Upper lobe of left lung (tissue), 6 donors: ENCODE measurements around the gene SPINK4. TPM values are rescaled to one million over a fixed set of nuclear protein-coding genes. Genes with fewer than 3 reads are reported as not detected.

ENCODE experiments used
- ATAC-seq, 2 donors: fragments of 200-7000 bp; cut with Tn5 transposase; one replicate each; pipeline ENCODE4 v1.9.1; 2022; ENCODE audit warnings: mild to moderate bottlenecking in 2 of 2, moderate library complexity in 2 of 2; ENCODE audit not compliant: low FRiP score in 2 of 2
- DNase-seq, 2 donors: peaks; one replicate each; pipeline ENCODE4 v3.0.0-alpha.2; 2019 to 2020
- H3K27ac ChIP-seq, 4 donors: fragments of 200-600 bp; sonication (generic); one replicate each; pipeline ENCODE4 v1.5.1; 2016 to 2019
- H3K27me3 ChIP-seq, 4 donors: fragments of 200-600 bp; sonication (generic); one replicate each; pipeline ENCODE4 v1.5.1; 2017 to 2019
- H3K36me3 ChIP-seq, 4 donors: fragments of 200-600 bp; sonication (generic); one replicate each; pipeline ENCODE4 v1.5.1; 2016 to 2019
- H3K4me1 ChIP-seq, 4 donors: fragments of 200-600 bp; sonication (generic); one replicate each; pipeline ENCODE4 v1.5.1; 2018 to 2019
- H3K4me3 ChIP-seq, 4 donors: fragments of 200-600 bp; sonication (generic); one replicate each; pipeline ENCODE4 v1.5.1; 2017 to 2019; ENCODE audit warnings: mild to moderate bottlenecking in 2 of 4, moderate library complexity in 1 of 4
- H3K9me3 ChIP-seq, 4 donors: fragments of 200-600 bp; sonication (generic); one replicate each; pipeline ENCODE4 v1.5.1; 2018 to 2019
- EP300 ChIP-seq, 4 donors: sonication (generic); formaldehyde crosslinking; IDR thresholded peaks; one replicate each; pipeline ENCODE4 v1.5.1; 2017; ENCODE audit warnings: antibody characterized with exemption in 4 of 4, control low read depth in 2 of 4
- POLR2A ChIP-seq, 4 donors: fragments of 450-650 bp; IDR thresholded peaks; one replicate each; pipeline ENCODE4 v1.5.1; 2016 to 2017; ENCODE audit warnings: antibody characterized with exemption in 4 of 4, mild to moderate bottlenecking in 2 of 4
- POLR2AphosphoS5 ChIP-seq, 2 donors: sonication (generic); formaldehyde crosslinking; IDR thresholded peaks; one replicate each; pipeline ENCODE4 v1.5.1; 2017; ENCODE audit warnings: antibody characterized with exemption in 2 of 2
- WGBS, 2 donors: methylation state at CpG; one replicate each; pipeline ENCODE4 v1.1.5; 2017 to 2018; 5-methylcytosine and 5-hydroxymethylcytosine counted together
- total RNA-seq, 6 donors: library from RNA; depleted of rRNA in 4 of 6; stranded (reverse); fragments of >200 nt in 4 of 6; gene quantifications; one replicate each; pipeline versions ENCODE4 v1.1.0 to v1.2.1, GENCODE V29; 2016 to 2021
- TF ChIP-seq, protein P1 (sequence below), 6 experiments: fragments of 450-650 bp in 4 of 6; fragments of 200-600 bp in 2 of 6; sonication (generic) in 2 of 6; IDR thresholded peaks; one replicate each; pipeline ENCODE4 v1.5.1; 2016 to 2019; ENCODE audit warnings: antibody characterized with exemption in 6 of 6
- donor health status: DM: no; HTN: no; CAD: no; lungs with moderate emphysema.
- donor health status: DM: no; HTN: yes; CAD: no; lungs with severe emphysema.

Gene SPINK4
- total RNA-seq, 6 donors from 2014 or later = not detected

DNA sequence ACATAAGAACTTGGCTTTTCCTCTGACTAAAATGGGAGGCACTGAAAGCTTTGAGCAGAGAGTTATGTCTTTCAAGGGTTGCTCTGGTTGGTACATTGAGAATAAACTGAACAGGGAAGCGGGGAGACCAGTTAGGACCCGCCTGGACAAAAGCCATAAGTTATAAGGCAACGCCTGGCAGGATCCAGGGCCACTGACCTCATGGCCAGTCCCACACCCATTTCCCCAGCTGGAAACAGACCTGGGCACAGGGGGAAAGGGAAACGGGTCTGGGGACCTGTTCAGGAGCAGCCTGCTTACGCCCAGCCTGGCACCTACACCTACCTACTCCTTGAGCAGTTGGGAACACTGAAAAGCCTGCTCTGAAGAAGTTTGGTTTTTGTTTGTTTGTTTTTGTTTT, 1.3 kb downstream of the SPINK4 start:
- ATAC-seq (no peak), DNase-seq (no peak)
- no peaks in the 10 kb centered on the region for H3K27me3 ChIP-seq
- H3K27ac ChIP-seq = no peak overlapping the region
- no peaks in the 10 kb centered on the region for H3K4me1 ChIP-seq
- WGBS, 2 donors = 75 to 77% methylated on average over 5 of the region's 5 CpGs
- H3K4me3 ChIP-seq = no peak overlapping the region
- no peaks in the 10 kb centered on the region for H3K36me3 ChIP-seq
- no peaks in the 10 kb centered on the region for H3K9me3 ChIP-seq
- TF ChIP-seq, protein P1, sequence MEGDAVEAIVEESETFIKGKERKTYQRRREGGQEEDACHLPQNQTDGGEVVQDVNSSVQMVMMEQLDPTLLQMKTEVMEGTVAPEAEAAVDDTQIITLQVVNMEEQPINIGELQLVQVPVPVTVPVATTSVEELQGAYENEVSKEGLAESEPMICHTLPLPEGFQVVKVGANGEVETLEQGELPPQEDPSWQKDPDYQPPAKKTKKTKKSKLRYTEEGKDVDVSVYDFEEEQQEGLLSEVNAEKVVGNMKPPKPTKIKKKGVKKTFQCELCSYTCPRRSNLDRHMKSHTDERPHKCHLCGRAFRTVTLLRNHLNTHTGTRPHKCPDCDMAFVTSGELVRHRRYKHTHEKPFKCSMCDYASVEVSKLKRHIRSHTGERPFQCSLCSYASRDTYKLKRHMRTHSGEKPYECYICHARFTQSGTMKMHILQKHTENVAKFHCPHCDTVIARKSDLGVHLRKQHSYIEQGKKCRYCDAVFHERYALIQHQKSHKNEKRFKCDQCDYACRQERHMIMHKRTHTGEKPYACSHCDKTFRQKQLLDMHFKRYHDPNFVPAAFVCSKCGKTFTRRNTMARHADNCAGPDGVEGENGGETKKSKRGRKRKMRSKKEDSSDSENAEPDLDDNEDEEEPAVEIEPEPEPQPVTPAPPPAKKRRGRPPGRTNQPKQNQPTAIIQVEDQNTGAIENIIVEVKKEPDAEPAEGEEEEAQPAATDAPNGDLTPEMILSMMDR (IDR thresholded peaks at IDR 0.05) = no peak
- TF ChIP-seq POLR2A (IDR thresholded peaks at IDR 0.05) (no peak), POLR2AphosphoS5 (IDR thresholded peaks at IDR 0.05) (no peak), EP300 (IDR thresholded peaks at IDR 0.05) (no peak)

DNA sequence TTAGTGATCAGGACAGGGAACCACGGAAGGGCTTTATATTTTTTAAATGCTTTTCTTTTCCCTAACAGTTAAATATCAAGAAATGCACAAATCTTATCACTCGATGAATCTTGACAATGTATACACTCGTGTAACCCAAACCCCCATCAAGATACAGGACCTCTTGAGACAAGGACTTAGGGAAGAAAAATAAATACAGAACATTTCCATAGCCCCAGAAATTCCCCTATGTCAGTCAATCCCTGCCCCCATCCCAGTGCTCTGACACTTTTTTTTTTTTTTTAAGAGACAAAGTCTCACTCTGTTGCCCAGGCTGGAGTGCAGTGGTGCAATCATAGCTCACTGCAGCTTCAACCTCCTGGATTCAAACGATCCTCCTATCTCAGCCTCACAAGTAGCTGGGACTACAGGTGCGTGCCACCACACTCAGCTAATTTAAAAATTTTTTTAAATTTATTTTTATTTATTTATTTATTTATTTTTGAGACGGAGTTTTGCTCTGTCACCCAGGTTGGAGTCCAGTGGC, 2.7 kb downstream of the SPINK4 start:
- WGBS, 2 donors = 68 to 73% methylated on average over 6 of the region's 6 CpGs
- H3K4me3 ChIP-seq = no peak overlapping the region
- H3K4me1 ChIP-seq = no peaks in the 10 kb centered on the region
- no peaks in the 10 kb centered on the region for H3K9me3 ChIP-seq
- DNase-seq = no peak
- no peak for ATAC-seq
- no peak for TF ChIP-seq POLR2AphosphoS5 (IDR thresholded peaks at IDR 0.05)
- TF ChIP-seq EP300 (IDR thresholded peaks at IDR 0.05) = no peak
- TF ChIP-seq POLR2A (IDR thresholded peaks at IDR 0.05) = no peak
- TF ChIP-seq, protein P1 (IDR thresholded peaks at IDR 0.05) = no peak
- H3K36me3 ChIP-seq = no peaks in the 10 kb centered on the region
- no peaks in the 10 kb centered on the region for H3K27me3 ChIP-seq
- H3K27ac ChIP-seq = no peak overlapping the region

DNA sequence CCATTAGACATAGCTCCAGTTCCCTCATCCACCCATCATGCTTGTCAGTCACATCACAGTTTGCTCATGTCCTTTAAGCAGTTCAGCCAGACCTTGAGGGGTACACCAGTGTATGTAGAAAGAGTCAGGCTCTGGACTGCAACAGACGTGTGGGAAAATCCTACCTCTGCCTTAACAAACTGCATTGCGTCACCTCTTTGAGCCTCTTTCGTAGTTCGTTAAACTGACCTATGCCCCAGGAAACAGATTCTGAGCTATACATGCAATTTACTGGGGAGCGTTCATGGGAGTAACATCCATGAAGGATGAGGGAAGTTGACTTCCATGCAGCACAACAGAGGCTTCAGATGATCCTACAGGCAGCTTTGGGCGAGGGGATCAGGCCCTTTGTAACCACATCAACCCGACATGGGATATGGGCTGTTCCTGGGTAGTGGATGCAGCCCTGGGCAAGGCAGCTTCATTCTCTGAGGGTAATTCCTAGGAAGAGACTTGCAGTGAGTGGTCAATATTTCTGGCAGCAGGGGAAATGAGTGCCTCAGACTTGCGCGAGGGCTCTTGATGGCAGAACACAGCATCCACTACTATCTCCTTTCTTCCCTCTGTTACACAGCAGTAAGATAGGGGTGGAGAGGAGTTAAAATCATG, 4.3 kb downstream of the SPINK4 start:
- 80 to 88% methylated on average over 8 to 9 of the region's 9 CpGs for WGBS, 2 donors
- Histone ChIP-seq H3K4me1 (no peaks in the 10 kb centered on the region), H3K27ac (no peak overlapping the region), H3K4me3 (no peak overlapping the region), H3K9me3 (no peaks in the 10 kb centered on the region), H3K36me3 (peaks cover 0 to 6% (median 0%) of the 10 kb centered on the region in 4 donors), H3K27me3 (no peaks in the 10 kb centered on the region)
- DNase-seq (no peak), ATAC-seq (no peak)
- TF ChIP-seq POLR2A (IDR thresholded peaks at IDR 0.05) (no peak), POLR2AphosphoS5 (IDR thresholded peaks at IDR 0.05) (no peak), EP300 (IDR thresholded peaks at IDR 0.05) (no peak)
- TF ChIP-seq, protein P1 (IDR thresholded peaks at IDR 0.05) = no peak

DNA sequence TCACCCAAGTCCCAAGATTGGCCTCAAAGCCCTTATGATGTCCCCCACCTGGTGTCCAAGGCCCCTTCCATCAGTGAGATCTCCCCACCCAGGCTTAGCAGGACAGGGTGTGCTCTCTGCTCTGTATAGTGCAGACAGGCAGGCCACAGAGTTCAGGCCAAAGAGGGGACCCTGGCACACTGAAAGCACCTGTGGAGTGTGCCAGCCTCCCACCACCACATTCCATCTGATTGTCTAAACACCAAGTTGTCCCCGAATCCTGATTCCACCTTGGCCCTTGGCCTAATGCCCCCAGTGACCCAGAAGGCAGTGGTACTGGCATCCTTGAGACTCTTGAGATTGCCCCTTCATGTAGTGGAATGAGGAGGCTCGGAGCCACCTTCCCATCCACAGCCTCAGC, 5.4 kb downstream of the SPINK4 start:
- no peak for DNase-seq
- TF ChIP-seq, protein P1 (IDR thresholded peaks at IDR 0.05) = no peak
- TF ChIP-seq POLR2A (IDR thresholded peaks at IDR 0.05) = no peak
- TF ChIP-seq EP300 (IDR thresholded peaks at IDR 0.05) = no peak
- no peak for TF ChIP-seq POLR2AphosphoS5 (IDR thresholded peaks at IDR 0.05)
- H3K27me3 ChIP-seq = no peaks in the 10 kb centered on the region
- no peak overlapping the region for H3K4me3 ChIP-seq
- H3K9me3 ChIP-seq = no peaks in the 10 kb centered on the region
- ATAC-seq = no peak
- no peak overlapping the region for H3K27ac ChIP-seq
- H3K4me1 ChIP-seq = no peaks in the 10 kb centered on the region
- peaks cover 0 to 6% (median under 1%) of the 10 kb centered on the region in 4 donors for H3K36me3 ChIP-seq
- WGBS, 2 donors = 92 to 100% methylated on average over 2 of the region's 2 CpGs
